H9 (cell line): ENCODE measurements around the gene TEX54. TPM values are rescaled to one million over a fixed set of nuclear protein-coding genes. Genes with fewer than 3 reads are reported as not detected.

ENCODE experiments used
- DNase-seq: peaks from one replicate; pipeline ENCODE4 v3.0.0-alpha.2; 2017
- H2AFZ ChIP-seq: one replicate; pipeline ENCODE4 v1.6.1; 2013; ENCODE audit warnings: mild to moderate bottlenecking, low read length, control low read depth, moderate library complexity
- H2AK5ac ChIP-seq: 2 replicates; pipeline ENCODE4 v1.6.1; 2013; ENCODE audit warnings: low read length, control low read depth, mixed read lengths; ENCODE audit not compliant: insufficient read length
- H2BK120ac ChIP-seq: one replicate; pipeline ENCODE4 v1.6.1; 2013; ENCODE audit warnings: low read depth, mild to moderate bottlenecking, low read length, control low read depth, inconsistent platforms; ENCODE audit not compliant: poor library complexity, severe bottlenecking
- H2BK12ac ChIP-seq: 2 replicates; pipeline ENCODE4 v1.6.1; 2013; ENCODE audit warnings: low read length, control low read depth, mixed read lengths, low read depth; ENCODE audit not compliant: insufficient read length
- H2BK15ac ChIP-seq: 2 replicates; pipeline ENCODE4 v1.6.1; 2013; ENCODE audit warnings: low read depth, low read length, control low read depth
- H2BK20ac ChIP-seq: one replicate; pipeline ENCODE4 v1.6.1; 2013; ENCODE audit warnings: low read depth, mild to moderate bottlenecking, low read length, control low read depth, inconsistent platforms; ENCODE audit not compliant: poor library complexity, severe bottlenecking
- H2BK5ac ChIP-seq: 2 replicates; pipeline ENCODE4 v1.6.1; 2013; ENCODE audit warnings: low read length, control low read depth, mixed read lengths; ENCODE audit not compliant: insufficient read length
- H3K14ac ChIP-seq: 2 replicates; pipeline ENCODE4 v1.6.1; 2013; ENCODE audit warnings: low read length, control low read depth; ENCODE audit not compliant: insufficient read depth
- H3K18ac ChIP-seq: 2 replicates; pipeline ENCODE4 v1.6.1; 2013; ENCODE audit warnings: low read depth, mild to moderate bottlenecking, mixed read lengths, low read length, control low read depth; ENCODE audit not compliant: insufficient read length
- H3K23ac ChIP-seq: 2 replicates; pipeline ENCODE4 v1.6.1; 2013; ENCODE audit warnings: low read length, control low read depth, mixed read lengths, low read depth; ENCODE audit not compliant: insufficient read length
- H3K23me2 ChIP-seq: 2 replicates; pipeline ENCODE4 v1.6.1; 2013; ENCODE audit warnings: low read depth, mild to moderate bottlenecking, mixed read lengths, low read length, control low read depth; ENCODE audit not compliant: insufficient read length, poor library complexity, severe bottlenecking
- H3K27ac ChIP-seq: 2 replicates; pipeline ENCODE4 v1.5.1; 2013; ENCODE audit warnings: low read length, control low read depth, mixed read lengths, low read depth; ENCODE audit not compliant: insufficient read length
- H3K27me3 ChIP-seq: 2 replicates; pipeline ENCODE4 v1.6.1; 2013; ENCODE audit warnings: low read length, control low read depth, inconsistent platforms; ENCODE audit not compliant: insufficient read depth
- H3K4ac ChIP-seq: 2 replicates; pipeline ENCODE4 v1.6.1; 2013; ENCODE audit warnings: low read depth, mild to moderate bottlenecking, control low read depth, inconsistent platforms, low read length, moderate library complexity
- H3K4me1 ChIP-seq: 2 replicates; pipeline ENCODE4 v1.6.1; 2013; ENCODE audit warnings: low read length, control low read depth, inconsistent platforms; ENCODE audit not compliant: insufficient read depth
- H3K4me2 ChIP-seq: 2 replicates; pipeline ENCODE4 v1.6.1; 2013; ENCODE audit warnings: low read length, control low read depth, mixed read lengths; ENCODE audit not compliant: insufficient read length, insufficient read depth
- H3K56ac ChIP-seq: 2 replicates; pipeline ENCODE4 v1.6.1; 2013; ENCODE audit warnings: low read depth, mild to moderate bottlenecking, mixed read lengths, low read length, control low read depth; ENCODE audit not compliant: insufficient read length
- H3K79me1 ChIP-seq: 2 replicates; pipeline ENCODE4 v1.6.1; 2013; ENCODE audit warnings: low read depth, mild to moderate bottlenecking, moderate library complexity, low read length, control low read depth, inconsistent platforms; ENCODE audit not compliant: insufficient read depth, poor library complexity, severe bottlenecking
- H3K79me2 ChIP-seq: 2 replicates; pipeline ENCODE4 v1.6.1; 2013; ENCODE audit warnings: low read length, control low read depth, inconsistent platforms; ENCODE audit not compliant: insufficient read depth
- H3K9ac ChIP-seq: 2 replicates; pipeline ENCODE4 v1.6.1; 2013; ENCODE audit warnings: low read length, control low read depth, mixed read lengths; ENCODE audit not compliant: insufficient read length; ENCODE audit errors: extremely low read depth
- H3K9me3 ChIP-seq: one replicate; pipeline ENCODE4 v1.6.1; 2013; ENCODE audit warnings: low read depth, low read length, inconsistent platforms; ENCODE audit not compliant: control insufficient read depth
- H3T11ph ChIP-seq: one replicate; pipeline ENCODE4 v1.6.1; 2013; ENCODE audit warnings: mild to moderate bottlenecking, low read length, control low read depth, inconsistent platforms
- H4K20me1 ChIP-seq: one replicate; pipeline ENCODE4 v1.6.1; 2013; ENCODE audit not compliant: control insufficient read depth, insufficient read length, insufficient read depth
- H4K5ac ChIP-seq: 2 replicates; pipeline ENCODE4 v1.6.1; 2013; ENCODE audit warnings: low read depth, mild to moderate bottlenecking, mixed read lengths, low read length, control low read depth; ENCODE audit not compliant: insufficient read length
- H4K8ac ChIP-seq: replicated peaks from 2 replicates; pipeline ENCODE4 v1.6.1; 2013; ENCODE audit warnings: low read length, control low read depth, mixed read lengths, low read depth; ENCODE audit not compliant: insufficient read length
- H4K91ac ChIP-seq: 2 replicates; pipeline ENCODE4 v1.6.1; 2013; ENCODE audit warnings: low read depth, mild to moderate bottlenecking, moderate library complexity, mixed read lengths, low read length, control low read depth; ENCODE audit not compliant: insufficient read length
- H3K27ac Mint-ChIP-seq, 3 experiments: 2 replicates in 2 of 3; 3 replicates in 1 of 3; pipeline ENCODE4 v1.8.0; 2020 to 2021; ENCODE audit warnings: mixed read lengths in 3 of 3, mild to moderate bottlenecking in 1 of 3, moderate library complexity in 1 of 3
- H3K27me3 Mint-ChIP-seq: 2 replicates; pipeline ENCODE4 v1.8.0; 2021; ENCODE audit warnings: low read depth, mild to moderate bottlenecking, moderate library complexity, mixed read lengths
- H3K36me3 Mint-ChIP-seq, 3 experiments: 2 replicates in 2 of 3; 3 replicates in 1 of 3; pipeline ENCODE4 v1.8.0; 2020 to 2021; ENCODE audit warnings: low read depth in 3 of 3, mixed read lengths in 3 of 3; ENCODE audit not compliant: insufficient read depth in 1 of 3
- H3K4me1 Mint-ChIP-seq, 2 experiments: 2 replicates each; pipeline ENCODE4 v1.8.0; 2020; ENCODE audit warnings: mixed read lengths in 2 of 2
- H3K4me3 Mint-ChIP-seq, 2 experiments: 2 replicates in 1 of 2; 3 replicates in 1 of 2; pipeline ENCODE4 v1.8.0; 2020 to 2021; ENCODE audit warnings: mild to moderate bottlenecking in 2 of 2, mixed read lengths in 2 of 2, moderate library complexity in 1 of 2
- H3K9me3 Mint-ChIP-seq, 2 experiments: 2 replicates in 1 of 2; 3 replicates in 1 of 2; pipeline ENCODE4 v1.8.0; 2020; ENCODE audit warnings: mild to moderate bottlenecking in 2 of 2, mixed read lengths in 2 of 2, moderate library complexity in 1 of 2
- WGBS: extraction: QIAGEN DNeasy Blood & Tissue Kit; methylation state at CpG from one replicate; pipeline ENCODE4 v1.1.7; 2013; ENCODE audit warnings: missing lambda C conversion rate, low lambda C conversion rate, mixed read lengths; ENCODE audit not compliant: insufficient read length; ENCODE audit errors: extremely low coverage; 5-methylcytosine and 5-hydroxymethylcytosine counted together
- total RNA-seq: library from RNA; stranded (reverse); gene quantifications from 2 replicates; pipeline ENCODE4 v1.2.1, GENCODE V29; 2021
- TF ChIP-seq, protein P1 (sequence below): fragments of 200-600 bp; sonication (generic); conservative IDR thresholded peaks from 3 replicates; pipeline ENCODE4 v1.8.0; 2021; ENCODE audit warnings: antibody characterized with exemption, mild to moderate bottlenecking

TEX54 gene
- total RNA-seq, 1 experiment from 2014 or later: 1.2 TPM

- Histone ChIP-seq H3K23me2 (peaks cover 4% of the 10 kb centered on the region), H3K14ac (peak within 1 kb of the TSS; percentile 98), H4K8ac (no peak within 1 kb of the TSS), H4K5ac (no peak within 1 kb of the TSS), H3K9ac (peak within 1 kb of the TSS; percentile 81), H3K79me2 (no peaks in the 10 kb centered on the region; the same call in 1 of the 2 replicates), H2BK20ac (no peak within 1 kb of the TSS), H3K79me1 (no peaks in the 10 kb centered on the region), H3K27ac (no peak within 1 kb of the TSS), H3K56ac (no peak within 1 kb of the TSS), H2AK5ac (no peak within 1 kb of the TSS), H4K20me1 (no peaks in the 10 kb centered on the region), H3K4me1 (no peaks in the 10 kb centered on the region), H3K4ac (no peak within 1 kb of the TSS), H3K18ac (peak within 1 kb of the TSS; percentile 90), H4K91ac (no peak within 1 kb of the TSS), H2BK5ac (no peak within 1 kb of the TSS), H3K4me2 (peak within 1 kb of the TSS; percentile 74), H3K9me3 (no peaks in the 10 kb centered on the region), H2AFZ (no peak within 1 kb of the TSS), H3T11ph (no peak within 1 kb of the TSS), H2BK15ac (no peak within 1 kb of the TSS; the same call in 1 of the 2 replicates), H3K23ac (no peak within 1 kb of the TSS), H2BK12ac (no peak within 1 kb of the TSS), H3K27me3 (no peaks in the 10 kb centered on the region), H2BK120ac (no peak within 1 kb of the TSS)
- TF ChIP-seq, protein P1, sequence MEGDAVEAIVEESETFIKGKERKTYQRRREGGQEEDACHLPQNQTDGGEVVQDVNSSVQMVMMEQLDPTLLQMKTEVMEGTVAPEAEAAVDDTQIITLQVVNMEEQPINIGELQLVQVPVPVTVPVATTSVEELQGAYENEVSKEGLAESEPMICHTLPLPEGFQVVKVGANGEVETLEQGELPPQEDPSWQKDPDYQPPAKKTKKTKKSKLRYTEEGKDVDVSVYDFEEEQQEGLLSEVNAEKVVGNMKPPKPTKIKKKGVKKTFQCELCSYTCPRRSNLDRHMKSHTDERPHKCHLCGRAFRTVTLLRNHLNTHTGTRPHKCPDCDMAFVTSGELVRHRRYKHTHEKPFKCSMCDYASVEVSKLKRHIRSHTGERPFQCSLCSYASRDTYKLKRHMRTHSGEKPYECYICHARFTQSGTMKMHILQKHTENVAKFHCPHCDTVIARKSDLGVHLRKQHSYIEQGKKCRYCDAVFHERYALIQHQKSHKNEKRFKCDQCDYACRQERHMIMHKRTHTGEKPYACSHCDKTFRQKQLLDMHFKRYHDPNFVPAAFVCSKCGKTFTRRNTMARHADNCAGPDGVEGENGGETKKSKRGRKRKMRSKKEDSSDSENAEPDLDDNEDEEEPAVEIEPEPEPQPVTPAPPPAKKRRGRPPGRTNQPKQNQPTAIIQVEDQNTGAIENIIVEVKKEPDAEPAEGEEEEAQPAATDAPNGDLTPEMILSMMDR: no peak; the same call in 2 of the 3 replicates
- WGBS: no CpG with 5 or more reads among the region's 58 CpGs
- H3K27ac Mint-ChIP-seq: peak within 1 kb of the TSS; percentile 86 to 95 (median 93)
- H3K36me3 Mint-ChIP-seq: peaks cover 39 to 80% (median 57%) of the 10 kb centered on the region in 3 experiments
- peaks cover 24 to 30% of the 10 kb centered on the region in 2 experiments for H3K4me1 Mint-ChIP-seq
- H3K9me3 Mint-ChIP-seq: no peaks in the 10 kb centered on the region; a peak in 1 of 5 replicates
- H3K27me3 Mint-ChIP-seq: no peaks in the 10 kb centered on the region; the same call in 1 of the 2 replicates
- peak within 1 kb of the TSS; percentile 89 to 94 for H3K4me3 Mint-ChIP-seq
- DNase-seq: peak; percentile 89
Observed at GRCh38 chr11:62791501-62792201, 41.0 kb downstream of the TEX54 start, which contains the start of gene TMEM223. TSS of gene TMEM223 (minus strand) at chr11:62792006. CDS start at chr11:62791994, 12 bp downstream.
